ENCODE results near the gene ZFP1.
"Not testable (repeated sequence)": the region's sequence is repeated elsewhere in the genome, so short reads cannot be mapped to it uniquely, and the experiment has no call there.

Gene ZFP1

DNA sequence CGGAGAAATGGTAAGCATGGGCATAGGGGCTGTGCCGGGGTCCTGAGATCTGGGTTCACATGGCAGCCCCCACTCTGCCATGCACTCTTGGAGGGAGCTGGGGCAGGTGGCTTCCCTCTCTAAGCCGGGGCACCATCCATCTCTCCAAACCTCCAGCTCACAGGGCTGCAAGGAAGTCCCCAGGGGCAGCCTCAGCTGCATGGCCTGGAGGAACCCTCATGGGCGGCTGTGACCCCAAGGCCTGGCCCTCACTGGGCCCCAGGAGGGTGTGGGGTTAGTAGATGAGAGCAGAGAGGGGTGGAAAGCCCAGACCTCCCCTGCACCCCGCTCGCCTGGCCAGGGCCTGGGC lies 56.1 kb downstream of the ZFP1 start:
- no peak for DNase-seq (ENCODE audit: low spot score)

DNA sequence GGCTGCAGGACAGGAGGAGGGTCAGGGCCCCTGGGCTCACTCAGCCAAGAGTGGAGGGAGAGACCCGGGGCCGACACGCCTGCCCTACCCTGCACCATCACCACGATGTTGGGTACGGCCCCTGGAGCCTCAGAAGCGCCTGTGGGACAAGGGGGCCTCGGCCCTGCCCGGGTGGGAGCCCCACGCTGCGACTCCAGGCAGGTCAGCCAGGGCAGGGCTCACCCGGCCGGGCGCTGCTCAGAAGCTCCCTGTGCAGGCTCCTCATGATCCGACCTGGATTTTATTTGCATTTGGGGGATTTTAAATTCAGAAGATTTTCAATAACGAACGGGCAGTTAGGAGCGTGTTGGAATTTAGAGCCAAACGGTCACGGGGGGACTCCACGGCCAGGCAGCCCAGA lies 56.6 kb downstream of the ZFP1 start:
- not testable (repeated sequence) for DNase-seq (ENCODE audit: low spot score)

GRCh38 chr16:75205438-75205837 lies 57.1 kb downstream of the ZFP1 start:
- not testable (repeated sequence) for DNase-seq (ENCODE audit: low spot score)

DNA sequence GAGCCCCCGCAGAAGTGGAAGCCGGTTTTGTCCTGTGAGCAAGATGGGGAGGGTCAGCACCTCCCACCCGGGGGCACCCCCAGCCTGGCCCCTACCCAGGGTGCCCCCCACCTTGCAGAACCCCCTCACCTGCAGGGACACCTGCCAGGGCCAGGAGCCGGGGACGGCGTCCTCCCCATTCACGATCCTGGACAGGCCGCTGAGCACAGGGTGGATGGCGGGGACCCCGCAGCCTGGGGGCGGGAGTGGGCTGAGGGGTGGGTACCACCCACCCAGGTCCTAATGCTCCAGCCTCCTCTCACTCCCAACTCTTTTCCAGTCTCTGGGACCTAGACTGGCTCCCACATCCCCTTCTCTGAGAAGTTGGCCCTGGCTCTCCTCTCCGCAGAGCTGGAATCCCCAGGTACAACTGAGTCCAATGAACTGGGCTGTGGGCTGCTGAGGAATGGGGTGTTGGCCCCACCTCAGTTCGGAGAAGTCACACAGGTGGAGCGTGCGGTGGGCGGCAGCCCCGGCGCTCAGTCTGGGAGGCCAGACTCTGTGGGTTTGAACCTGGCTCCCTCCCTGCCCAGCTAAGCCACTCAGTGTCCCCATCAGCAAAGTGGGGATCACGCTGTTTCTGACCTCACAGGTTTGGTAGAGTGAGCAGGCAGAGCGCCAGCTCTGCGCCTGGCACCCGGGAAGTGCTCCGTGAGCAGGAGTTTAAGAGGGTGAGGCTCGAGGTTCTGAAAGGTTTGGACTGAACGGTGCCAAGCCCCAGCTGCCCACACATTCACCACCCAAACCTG lies 57.8 kb downstream of the ZFP1 start:
- DNase-seq (ENCODE audit: low spot score), result not testable (repeated sequence)

DNA sequence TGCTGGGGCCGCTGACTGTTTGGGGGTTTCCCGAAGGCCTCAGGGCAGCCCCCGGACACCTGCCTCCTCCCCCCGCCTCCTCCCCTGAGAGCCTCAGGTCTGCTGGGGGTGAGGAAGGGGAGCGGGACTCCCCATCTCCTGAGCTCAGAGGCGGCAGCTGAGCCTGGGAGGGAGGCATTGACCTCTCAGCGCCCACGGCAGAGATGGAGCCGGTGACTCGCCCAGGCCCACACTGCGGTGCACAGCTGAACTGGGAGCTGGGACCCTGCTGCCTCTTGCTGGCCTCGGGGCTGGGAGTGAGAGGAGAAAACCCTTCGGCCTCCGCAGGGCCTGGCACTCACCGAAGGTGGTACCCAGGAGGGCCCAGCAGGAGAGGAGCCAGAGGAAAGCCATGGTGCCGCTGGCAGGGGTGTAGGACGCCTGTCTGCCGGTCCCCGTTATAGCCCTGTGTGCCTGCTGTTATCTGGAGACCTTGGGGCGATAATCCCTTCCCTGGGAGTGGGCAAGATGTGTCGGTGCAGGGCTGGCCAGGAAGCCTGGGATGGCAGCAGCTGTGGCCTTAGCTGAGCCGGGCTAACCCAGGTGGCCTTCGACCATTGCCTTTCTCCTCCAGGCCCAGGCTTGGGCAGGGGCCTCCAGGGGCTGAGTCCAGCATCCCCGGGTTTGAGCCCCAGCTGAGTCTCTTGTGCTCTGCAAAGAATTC lies 58.6 kb downstream of the ZFP1 start, which contains the start of gene CTRB2:
TSS of gene CTRB2 (minus strand) at position 413 of the 703 bp plus-strand sequence. CDS start at position 393, 20 bp downstream.
- no peak for DNase-seq (ENCODE audit: low spot score)

DNA sequence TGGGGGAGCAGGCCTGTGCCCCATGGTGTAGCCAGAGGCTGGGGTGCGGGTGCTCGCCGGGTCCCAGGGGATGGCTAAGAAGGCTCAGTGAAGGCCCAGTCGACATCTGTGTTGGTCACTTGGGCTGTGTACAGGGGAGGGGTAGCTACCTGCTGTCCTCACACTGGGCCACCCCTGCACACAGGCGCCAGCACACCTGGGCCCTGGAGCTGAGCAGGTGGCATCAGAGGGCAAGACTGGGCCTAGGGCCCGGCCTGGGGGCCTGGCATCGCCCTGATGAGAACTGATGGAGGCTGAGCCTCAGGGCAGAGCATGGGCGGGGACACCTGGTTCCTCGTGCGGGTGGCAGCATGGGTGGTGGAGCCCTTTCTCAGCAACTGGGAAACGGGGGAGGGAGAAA lies 59.5 kb downstream of the ZFP1 start:
- no peak for DNase-seq (ENCODE audit: low spot score)

DNA sequence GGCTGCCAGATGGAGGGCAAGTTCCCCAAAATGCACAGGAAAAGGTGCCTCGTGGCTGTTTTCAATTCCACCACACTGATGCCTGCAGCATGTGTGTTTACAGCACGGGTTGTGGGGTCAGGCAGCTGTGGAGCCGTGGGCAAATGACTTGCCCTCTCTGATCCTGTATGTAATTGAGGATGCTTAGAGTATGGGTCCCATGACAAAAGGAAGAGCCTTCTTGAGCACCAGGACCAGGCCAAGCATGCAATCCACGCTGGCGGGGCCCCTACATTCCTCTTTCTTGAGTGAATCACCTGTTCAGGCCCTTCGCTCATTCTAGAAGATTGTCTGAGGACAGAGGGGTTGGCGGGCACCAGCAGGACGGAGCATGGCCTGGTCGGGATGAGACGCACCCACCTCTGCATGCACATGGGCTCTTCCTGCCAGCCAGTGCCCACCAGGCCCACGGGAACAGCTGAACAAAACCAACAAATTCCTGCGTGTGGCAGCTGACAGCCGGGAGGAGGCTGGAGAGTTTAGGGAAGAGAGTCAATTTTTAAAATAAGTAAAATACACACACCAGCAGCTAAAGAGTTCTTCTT lies 60.0 kb downstream of the ZFP1 start:
- DNase-seq (ENCODE audit: low spot score), result no peak

GRCh38 chr16:75208861-75209505 lies 60.7 kb downstream of the ZFP1 start:
- DNase-seq (ENCODE audit: low spot score), result no peak

DNA sequence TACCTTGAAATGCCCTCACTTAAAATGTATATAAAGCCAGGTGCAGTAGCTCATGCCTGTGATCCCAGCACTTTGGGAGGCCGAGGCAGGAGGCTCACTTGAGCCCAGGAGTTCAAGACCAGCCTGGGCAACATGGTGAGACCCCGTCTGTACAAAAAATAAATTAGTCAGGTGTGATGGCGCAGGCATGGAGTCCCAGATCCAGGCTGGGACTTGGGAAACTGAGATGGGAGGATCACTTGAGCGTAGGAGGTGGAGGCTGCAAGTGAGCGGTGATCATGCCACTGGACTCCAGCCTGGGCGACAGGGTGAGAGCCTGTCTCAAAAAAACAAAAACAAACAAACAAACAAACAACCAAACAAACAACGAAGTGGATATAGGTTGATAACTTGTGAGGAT lies 61.2 kb downstream of the ZFP1 start:
- DNase-seq (ENCODE audit: low spot score), result not testable (repeated sequence)

DNA sequence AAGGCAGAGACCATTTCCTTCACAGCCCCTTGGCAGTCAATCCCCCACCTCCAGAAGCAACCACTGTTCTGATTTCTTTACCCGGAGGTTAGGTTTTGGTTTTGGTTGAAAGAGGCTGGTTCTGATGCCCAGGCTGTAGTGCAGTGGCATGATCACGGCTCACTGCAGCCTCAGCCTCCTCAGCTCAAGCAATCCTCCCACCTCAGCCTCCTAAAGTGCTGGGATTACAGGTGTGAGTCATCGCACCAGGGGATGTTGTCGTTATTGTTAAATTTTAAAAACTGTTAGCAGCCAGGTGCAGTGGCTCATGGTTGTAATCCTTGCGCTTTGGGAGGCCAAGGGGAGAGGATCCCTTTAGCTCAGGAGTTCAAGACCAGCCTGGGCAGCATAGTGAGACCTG lies 61.6 kb downstream of the ZFP1 start:
- DNase-seq (ENCODE audit: low spot score), result no peak

GRCh38 chr16:75211286-75211685 lies 63.0 kb downstream of the ZFP1 start:
- not testable (repeated sequence) for DNase-seq (ENCODE audit: low spot score)

GRCh38 chr16:75216127-75216526 lies 67.8 kb downstream of the ZFP1 start:
- DNase-seq (ENCODE audit: low spot score), result no peak

GRCh38 chr16:75216576-75216975 lies 68.3 kb downstream of the ZFP1 start:
- DNase-seq (ENCODE audit: low spot score), result no peak

DNA sequence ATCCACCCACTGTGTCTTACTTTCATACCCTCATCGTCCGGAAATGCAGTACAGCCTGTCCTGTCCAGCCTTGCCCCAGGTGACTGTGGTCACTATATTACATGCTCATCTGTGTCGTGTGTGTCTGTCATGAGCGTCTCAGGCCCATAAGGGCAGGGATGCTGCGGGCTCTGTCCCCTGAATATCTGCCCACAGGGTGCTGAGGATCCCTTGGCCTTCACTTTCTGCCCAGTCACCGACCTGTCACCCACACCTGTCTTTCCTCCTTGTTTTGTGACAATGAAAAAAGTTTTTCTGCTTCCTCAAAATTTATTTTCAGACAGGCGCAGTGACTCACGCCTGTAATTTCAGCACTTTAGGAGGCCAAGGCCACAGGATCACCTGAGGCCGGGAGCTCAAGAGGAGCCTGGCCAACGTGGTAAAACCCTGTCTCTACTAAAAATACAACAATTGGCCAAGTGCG lies 69.1 kb downstream of the ZFP1 start:
- no peak for DNase-seq (ENCODE audit: low spot score)

DNA sequence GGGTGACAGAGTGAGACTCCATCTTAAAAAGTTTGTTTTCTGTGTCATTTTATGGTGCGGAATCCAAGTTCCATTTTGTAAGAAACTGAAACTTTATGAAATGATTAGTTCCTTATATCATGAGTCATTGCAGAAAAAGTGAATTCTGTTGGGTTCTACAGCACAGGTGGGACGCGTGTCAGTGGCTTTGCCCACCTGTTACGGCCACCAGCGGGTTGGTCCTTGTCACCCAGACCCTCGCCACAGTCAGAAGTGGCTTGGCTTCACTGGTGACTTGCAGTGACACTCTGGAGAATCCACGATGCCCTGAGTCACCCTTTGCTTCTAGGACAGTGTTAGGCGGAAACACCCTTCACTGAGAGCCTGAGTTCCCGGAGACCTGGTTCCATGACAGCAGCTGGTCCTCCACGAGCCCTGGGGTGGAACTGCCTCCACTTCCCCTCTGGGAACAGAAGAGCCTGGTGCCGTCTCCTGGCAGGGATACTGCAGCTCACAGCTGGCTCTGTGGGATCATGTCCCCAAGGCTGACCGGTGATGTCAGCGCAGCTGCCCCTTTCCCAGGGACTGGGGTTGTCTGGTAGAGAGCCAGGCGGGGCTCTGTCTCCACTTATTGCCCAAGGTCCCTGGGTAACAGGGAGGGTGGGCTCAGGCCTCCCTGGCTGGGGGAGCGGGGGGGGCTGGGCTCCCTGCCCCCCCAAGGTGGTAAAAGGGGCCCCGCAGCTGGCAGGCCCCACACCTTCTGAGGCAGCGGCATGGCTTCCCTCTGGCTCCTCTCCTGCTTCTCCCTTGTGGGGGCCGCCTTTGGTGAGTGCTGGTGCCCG lies 70.1 kb downstream of the ZFP1 start, which contains the start of gene CTRB1:
TSS of gene CTRB1 (plus strand) at position 733 of the 821 bp plus-strand sequence. CDS start at position 753, 20 bp downstream.
- peak; percentile 51 for DNase-seq (ENCODE audit: low spot score)

GRCh38 chr16:75219088-75219487 lies 70.8 kb downstream of the ZFP1 start:
- DNase-seq (ENCODE audit: low spot score), result no peak

DNA sequence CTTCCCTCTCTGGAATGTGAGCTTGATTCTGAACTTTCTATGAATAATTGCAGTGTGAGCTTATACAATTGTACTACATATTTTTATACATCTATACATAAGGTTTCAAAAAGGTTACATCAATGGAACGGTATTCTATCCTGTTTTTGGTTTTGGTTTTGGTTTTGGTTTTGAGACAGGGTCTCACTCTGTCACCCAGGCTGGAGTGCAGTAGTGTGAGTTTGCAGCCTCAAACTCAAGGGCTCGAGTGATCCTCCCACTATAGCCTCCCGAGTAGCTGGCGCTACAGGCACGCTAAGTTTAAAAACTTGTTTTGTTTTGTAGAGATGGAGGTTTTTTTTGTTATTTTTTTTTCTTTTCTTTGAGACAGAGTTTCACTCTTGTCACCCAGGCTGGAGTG lies 71.5 kb downstream of the ZFP1 start:
- no peak for DNase-seq (ENCODE audit: low spot score)

All from pons (tissue), 1 donor.